Right atrium auricular region (tissue), 2 donors: ENCODE data around the gene CACNA1D. TPM values are rescaled to one million over a fixed set of nuclear protein-coding genes. Genes with fewer than 3 reads are reported as not detected.

ENCODE experiments used
- DNase-seq: peaks from one replicate; pipeline ENCODE4 v3.0.0-alpha.2; 2019; ENCODE audit warnings: low spot score
- H3K27ac ChIP-seq, 2 donors: fragments of 200-600 bp; sonication (generic); 1 replicate in 1 of 2; 2 replicates in 1 of 2; pipeline ENCODE4 v1.5.1; 2016 to 2019
- H3K27me3 ChIP-seq, 2 donors: fragments of 200-600 bp; sonication (generic); one replicate each; pipeline versions ENCODE4 v1.5.1 to v1.6.0; 2017 to 2019
- H3K36me3 ChIP-seq: fragments of 200-600 bp; sonication (generic); one replicate; pipeline ENCODE4 v1.5.1; 2016
- H3K4me1 ChIP-seq, 2 donors: fragments of 200-600 bp; sonication (generic); one replicate each; pipeline versions ENCODE4 v1.5.1 to v1.6.0; 2017 to 2019
- H3K4me3 ChIP-seq, 2 donors: fragments of 200-600 bp; sonication (generic); 1 replicate in 1 of 2; 2 replicates in 1 of 2; pipeline ENCODE4 v1.5.1; 2017 to 2019; ENCODE audit warnings: mild to moderate bottlenecking in 1 of 2, moderate library complexity in 1 of 2
- H3K9me3 ChIP-seq, 2 donors: fragments of 200-600 bp; sonication (generic); one replicate each; pipeline ENCODE4 v1.5.1; 2019
- CTCF ChIP-seq, 2 donors: fragments of 200-600 bp; sonication (generic); IDR thresholded peaks; one replicate each; pipeline ENCODE4 v1.5.1; 2019; ENCODE audit warnings: antibody characterized with exemption in 2 of 2
- total RNA-seq, 2 donors: library from RNA; depleted of rRNA; stranded (reverse); fragments of >200 nt; gene quantifications; one replicate each; pipeline ENCODE4 v1.1.0, GENCODE V29; 2016

Gene CACNA1D
- total RNA-seq, 2 donors from 2014 or later, result 2.7 to 9.6 TPM

DNA sequence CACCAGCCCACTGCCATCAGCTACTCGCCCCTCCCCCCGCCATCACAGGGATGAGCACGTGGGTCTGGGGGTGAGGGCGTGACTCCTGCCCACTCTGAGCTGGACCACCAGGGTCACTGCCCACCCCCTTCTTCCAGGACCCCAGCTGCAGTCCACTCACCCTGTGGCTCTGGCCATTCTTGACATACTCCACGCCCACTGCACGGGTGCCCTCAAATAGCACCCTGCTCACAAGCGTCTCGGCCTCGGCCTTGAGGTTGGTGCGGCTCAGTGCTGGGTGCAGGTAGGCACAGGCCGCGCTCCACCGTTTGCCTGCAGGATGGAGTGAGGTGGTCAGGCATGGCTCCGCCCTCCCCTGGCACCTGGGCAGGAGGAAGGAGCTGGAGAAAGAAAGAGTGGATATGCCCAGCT is 327.9 kb downstream of the CACNA1D start:
- H3K9me3 ChIP-seq, result no peaks in the 10 kb centered on the region
- no peak overlapping the region for H3K27ac ChIP-seq
- H3K4me3 ChIP-seq, result no peak overlapping the region
- H3K36me3 ChIP-seq, result peaks cover 5% of the 10 kb centered on the region
- DNase-seq, result no peak
- no peaks in the 10 kb centered on the region for H3K4me1 ChIP-seq
- TF ChIP-seq CTCF (IDR thresholded peaks at IDR 0.05), result no peak
- H3K27me3 ChIP-seq, result no peaks in the 10 kb centered on the region

DNA sequence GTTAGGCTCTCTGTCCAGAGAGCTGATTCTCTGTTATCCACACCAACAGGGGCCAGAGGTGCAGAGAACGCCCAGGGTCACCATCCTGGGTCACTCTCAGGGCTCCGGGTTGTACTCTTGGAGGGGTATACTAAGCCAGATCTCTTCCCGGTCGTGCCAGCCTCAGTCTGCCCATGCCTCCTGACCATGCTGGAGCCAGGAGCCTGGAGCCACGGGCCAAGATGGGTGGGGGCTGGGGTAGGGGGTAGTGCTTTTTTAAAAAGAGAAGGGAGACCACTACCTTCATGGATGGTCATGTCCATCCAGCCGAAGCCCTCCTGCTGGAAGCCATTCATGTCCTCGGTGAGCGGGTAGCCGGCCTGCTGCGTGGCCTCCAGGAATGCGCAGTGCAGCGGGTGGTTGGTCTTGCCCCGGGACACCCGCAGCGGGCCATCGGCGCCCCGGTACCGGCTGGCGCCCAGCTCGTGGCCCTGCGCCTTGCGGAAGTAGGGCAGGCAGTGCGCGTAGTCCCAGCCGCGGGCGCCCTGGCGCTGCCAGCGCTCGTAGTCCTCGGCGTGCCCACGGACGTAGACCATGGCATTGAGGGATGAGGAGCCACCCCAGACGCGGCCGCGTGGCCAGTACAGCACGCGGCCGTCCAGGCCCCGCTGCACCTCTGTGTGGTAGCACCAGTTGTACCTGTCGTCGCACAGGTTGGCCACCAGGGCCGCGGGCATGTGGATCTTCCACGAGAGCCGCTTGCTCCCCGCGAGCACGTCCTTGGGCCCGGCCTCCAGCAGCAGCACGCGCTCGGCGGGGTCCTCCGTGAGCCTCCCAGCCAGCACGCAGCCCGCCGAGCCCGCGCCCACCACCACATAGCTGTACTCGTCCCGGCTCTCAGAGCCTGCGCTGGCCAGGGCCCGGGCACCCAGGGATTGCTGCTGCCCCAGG is 328.9 kb downstream of the CACNA1D start:
- Histone ChIP-seq H3K36me3 (peaks cover 5% of the 10 kb centered on the region), H3K9me3 (no peaks in the 10 kb centered on the region), H3K27me3 (no peaks in the 10 kb centered on the region), H3K27ac (no peak overlapping the region), H3K4me3 (no peak overlapping the region), H3K4me1 (no peaks in the 10 kb centered on the region)
- no peak for DNase-seq
- TF ChIP-seq CTCF (IDR thresholded peaks at IDR 0.05), result no peak

DNA sequence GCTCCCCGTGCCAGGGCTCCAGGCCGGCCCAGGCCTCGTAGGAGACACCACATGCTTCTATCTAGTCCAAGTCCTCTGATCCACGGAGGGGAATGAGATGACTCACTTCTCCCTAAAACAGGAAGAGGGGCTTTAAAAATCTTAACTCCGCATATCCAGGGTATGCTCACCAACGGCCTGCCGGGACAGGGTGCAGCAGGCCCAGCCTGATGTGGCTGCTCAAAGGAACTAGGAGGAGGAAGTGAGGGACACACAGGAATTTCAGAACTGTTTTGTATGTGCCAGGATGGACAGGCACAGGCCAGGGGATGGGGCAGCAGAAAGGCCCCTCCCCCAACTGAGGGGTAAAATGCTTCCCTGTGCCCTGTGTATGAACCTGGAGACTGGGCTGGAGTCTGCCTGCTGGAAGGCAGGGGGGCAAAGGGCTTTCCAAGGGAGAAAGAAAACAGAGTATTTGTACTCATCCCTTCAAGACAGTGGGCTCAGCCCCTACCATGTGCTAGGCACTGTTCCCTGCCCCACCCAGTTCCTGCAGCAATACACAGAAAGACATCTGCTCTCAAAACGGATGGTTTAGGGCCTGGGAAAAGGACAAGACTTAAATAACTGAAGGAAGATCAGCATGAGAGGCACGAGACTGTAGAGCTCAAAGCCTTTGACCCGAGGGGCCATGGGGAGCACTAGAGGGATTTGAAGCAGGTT is 329.7 kb downstream of the CACNA1D start:
- no peak overlapping the region for H3K4me3 ChIP-seq
- H3K4me1 ChIP-seq, result no peaks in the 10 kb centered on the region
- no peak for DNase-seq
- no peaks in the 10 kb centered on the region for H3K9me3 ChIP-seq
- H3K27ac ChIP-seq, result no peak overlapping the region
- no peaks in the 10 kb centered on the region for H3K27me3 ChIP-seq
- no peak for TF ChIP-seq CTCF (IDR thresholded peaks at IDR 0.05)
- peaks cover 4% of the 10 kb centered on the region for H3K36me3 ChIP-seq

GRCh38 chr3:53824795-53825194 is 330.4 kb downstream of the CACNA1D start:
- Histone ChIP-seq H3K9me3 (no peaks in the 10 kb centered on the region), H3K27ac (no peak overlapping the region), H3K4me3 (no peak overlapping the region), H3K4me1 (no peaks in the 10 kb centered on the region), H3K36me3 (no peaks in the 10 kb centered on the region), H3K27me3 (no peaks in the 10 kb centered on the region)
- no peak for TF ChIP-seq CTCF (IDR thresholded peaks at IDR 0.05)
- DNase-seq, result no peak

GRCh38 chr3:53826048-53826447 is 331.6 kb downstream of the CACNA1D start:
- H3K36me3 ChIP-seq, result no peaks in the 10 kb centered on the region
- H3K9me3 ChIP-seq, result no peaks in the 10 kb centered on the region
- DNase-seq, result no peak
- H3K27me3 ChIP-seq, result no peaks in the 10 kb centered on the region
- no peak overlapping the region for H3K4me3 ChIP-seq
- TF ChIP-seq CTCF (IDR thresholded peaks at IDR 0.05), result no peak
- no peak overlapping the region for H3K27ac ChIP-seq
- no peaks in the 10 kb centered on the region for H3K4me1 ChIP-seq
